Loucy (cell line): ENCODE data around the gene CPAMD8.

Source experiments
- H2AFZ ChIP-seq: fragments of 200-600 bp; sonication (generic); 2 replicates; pipeline ENCODE4 v1.6.0; 2016; ENCODE audit warnings: antibody characterized with exemption, mild to moderate bottlenecking, low read length, moderate library complexity
- H3F3A ChIP-seq: fragments of 200-600 bp; 2 replicates; pipeline ENCODE4 v1.6.0; 2016; ENCODE audit warnings: antibody characterized with exemption, low read depth, mild to moderate bottlenecking
- H3K27me3 ChIP-seq: fragments of 200-600 bp; sonication (generic); 2 replicates; pipeline ENCODE4 v1.6.1; 2014; ENCODE audit warnings: low read length, mild to moderate bottlenecking; ENCODE audit not compliant: insufficient read depth, poor library complexity, severe bottlenecking
- H3K36me3 ChIP-seq: fragments of 200-600 bp; sonication (generic); 2 replicates; pipeline ENCODE4 v1.6.1; 2016; ENCODE audit warnings: low read length; ENCODE audit not compliant: insufficient read depth
- H3K4me1 ChIP-seq: fragments of 200-600 bp; sonication (generic); 2 replicates; pipeline ENCODE4 v1.5.1; 2014; ENCODE audit warnings: low read length, mild to moderate bottlenecking; ENCODE audit not compliant: insufficient read depth, poor library complexity, severe bottlenecking
- H3K4me2 ChIP-seq: fragments of 200-600 bp; sonication (generic); 2 replicates; pipeline ENCODE4 v1.6.0; 2014; ENCODE audit warnings: antibody characterized with exemption, low read length, low read depth, mild to moderate bottlenecking; ENCODE audit not compliant: poor library complexity, severe bottlenecking
- H3K4me3 ChIP-seq: fragments of 200-600 bp; sonication (generic); 2 replicates; pipeline ENCODE4 v1.5.1; 2014; ENCODE audit warnings: low read length, mild to moderate bottlenecking, mixed read lengths; ENCODE audit not compliant: poor library complexity, severe bottlenecking
- H3K79me2 ChIP-seq: fragments of 200-600 bp; sonication (generic); 2 replicates; pipeline ENCODE4 v1.6.1; 2014; ENCODE audit warnings: low read length; ENCODE audit not compliant: insufficient read depth
- H3K9ac ChIP-seq: fragments of 200-600 bp; sonication (generic); 2 replicates; pipeline ENCODE4 v1.6.0; 2014; ENCODE audit warnings: mild to moderate bottlenecking, low read depth, low read length, moderate library complexity; ENCODE audit not compliant: poor library complexity, severe bottlenecking
- H3K9me2 ChIP-seq: fragments of 200-600 bp; sonication (generic); replicated peaks from 2 replicates; pipeline ENCODE4 v1.6.1; 2016; ENCODE audit warnings: low read depth, low read length, mixed read lengths
- H3K9me3 ChIP-seq: fragments of 200-600 bp; sonication (generic); 2 replicates; pipeline ENCODE4 v1.6.1; 2014; ENCODE audit warnings: mild to moderate bottlenecking, antibody characterized with exemption, low read length, low read depth; ENCODE audit not compliant: insufficient read depth
- H4K20me1 ChIP-seq: fragments of 200-600 bp; sonication (generic); 2 replicates; pipeline ENCODE4 v1.6.0; 2014; ENCODE audit warnings: antibody characterized with exemption, low read length, mild to moderate bottlenecking; ENCODE audit not compliant: insufficient read depth, poor library complexity, severe bottlenecking
- CTCF ChIP-seq: fragments of 200-600 bp; sonication (generic); conservative IDR thresholded peaks from 2 replicates; pipeline ENCODE4 v1.5.1; 2014; ENCODE audit warnings: mild to moderate bottlenecking, antibody characterized with exemption, low read length
- EZH2phosphoT487 ChIP-seq: fragments of 200-600 bp; IDR thresholded peaks from 2 replicates; pipeline ENCODE4 v1.6.1; 2018; ENCODE audit warnings: antibody characterized with exemption, mild to moderate bottlenecking, moderate library complexity, borderline replicate concordance

The CPAMD8 gene

GRCh38 chr19:16869331-16869972 is 157.2 kb downstream of the CPAMD8 start:
- no peaks in the 10 kb centered on the region for H4K20me1 ChIP-seq
- H3K4me1 ChIP-seq: peaks cover 5% of the 10 kb centered on the region
- peaks cover 52% of the 10 kb centered on the region; the same call in 1 of the 2 replicates for H3K36me3 ChIP-seq
- no peaks in the 10 kb centered on the region for H3F3A ChIP-seq
- peaks cover 2% of the 10 kb centered on the region; the same call in 1 of the 2 replicates for H3K79me2 ChIP-seq
- no peak overlapping the region for H2AFZ ChIP-seq
- no peaks in the 10 kb centered on the region for H3K9me2 ChIP-seq
- no peak overlapping the region for H3K4me3 ChIP-seq
- no peak overlapping the region for H3K9ac ChIP-seq
- H3K9me3 ChIP-seq: no peaks in the 10 kb centered on the region
- H3K27me3 ChIP-seq: no peaks in the 10 kb centered on the region
- H3K4me2 ChIP-seq: no peak overlapping the region
- TF ChIP-seq CTCF: no peak
- no peak for TF ChIP-seq EZH2phosphoT487

- H3F3A ChIP-seq: no peaks in the 10 kb centered on the region
- peaks cover 55% of the 10 kb centered on the region; the same call in 1 of the 2 replicates for H3K36me3 ChIP-seq
- H3K4me3 ChIP-seq: no peak overlapping the region
- no peak for TF ChIP-seq CTCF
- no peak for TF ChIP-seq EZH2phosphoT487
- H3K79me2 ChIP-seq: no peaks in the 10 kb centered on the region
- H4K20me1 ChIP-seq: no peaks in the 10 kb centered on the region
- no peak overlapping the region for H3K4me2 ChIP-seq
- no peaks in the 10 kb centered on the region for H3K27me3 ChIP-seq
- H3K4me1 ChIP-seq: no peaks in the 10 kb centered on the region
- H2AFZ ChIP-seq: no peak overlapping the region
- no peaks in the 10 kb centered on the region for H3K9me2 ChIP-seq
- H3K9ac ChIP-seq: no peak overlapping the region
- H3K9me3 ChIP-seq: no peaks in the 10 kb centered on the region
Measured at GRCh38 chr19:16868423-16869130, 158.0 kb downstream of the CPAMD8 start.

GRCh38 chr19:16867211-16867610 is 159.4 kb downstream of the CPAMD8 start:
- Histone ChIP-seq H3K9me3 (no peaks in the 10 kb centered on the region), H3K4me1 (no peaks in the 10 kb centered on the region), H3K79me2 (no peaks in the 10 kb centered on the region), H3K9ac (no peak overlapping the region), H3K36me3 (peaks cover 58% of the 10 kb centered on the region; the same call in 1 of the 2 replicates), H3K9me2 (no peaks in the 10 kb centered on the region), H4K20me1 (no peaks in the 10 kb centered on the region), H3K4me2 (no peak overlapping the region), H2AFZ (no peak overlapping the region), H3F3A (no peaks in the 10 kb centered on the region), H3K4me3 (no peak overlapping the region), H3K27me3 (no peaks in the 10 kb centered on the region)
- TF ChIP-seq CTCF (no peak), EZH2phosphoT487 (no peak)
